Eye (tissue), 1 donor: ENCODE measurements around the gene EFCAB6.

Source experiments
- DNase-seq: peaks from one replicate; pipeline ENCODE4 v3.0.0-alpha.2; 2015

Gene EFCAB6

DNA sequence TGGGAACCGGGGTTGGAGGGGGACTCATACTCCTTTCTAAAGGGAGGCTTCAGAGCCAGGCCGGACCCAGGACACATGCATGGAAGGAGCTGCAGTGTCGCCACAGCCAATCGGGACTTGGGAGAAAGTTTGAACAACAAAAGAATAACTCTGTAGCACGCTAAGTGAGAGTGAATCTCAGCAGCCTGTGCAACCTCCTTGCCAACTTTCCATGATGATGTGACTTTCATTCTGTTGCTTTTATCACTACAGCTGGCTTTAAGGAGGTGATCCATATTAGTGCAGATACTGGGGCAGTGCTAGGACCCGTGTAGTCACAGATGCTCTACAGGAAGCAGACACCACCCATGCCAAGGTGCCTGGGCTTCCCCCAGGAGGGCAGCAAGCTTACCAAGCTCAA lies 243.0 kb downstream of the EFCAB6 start:
- DNase-seq: no peak

DNA sequence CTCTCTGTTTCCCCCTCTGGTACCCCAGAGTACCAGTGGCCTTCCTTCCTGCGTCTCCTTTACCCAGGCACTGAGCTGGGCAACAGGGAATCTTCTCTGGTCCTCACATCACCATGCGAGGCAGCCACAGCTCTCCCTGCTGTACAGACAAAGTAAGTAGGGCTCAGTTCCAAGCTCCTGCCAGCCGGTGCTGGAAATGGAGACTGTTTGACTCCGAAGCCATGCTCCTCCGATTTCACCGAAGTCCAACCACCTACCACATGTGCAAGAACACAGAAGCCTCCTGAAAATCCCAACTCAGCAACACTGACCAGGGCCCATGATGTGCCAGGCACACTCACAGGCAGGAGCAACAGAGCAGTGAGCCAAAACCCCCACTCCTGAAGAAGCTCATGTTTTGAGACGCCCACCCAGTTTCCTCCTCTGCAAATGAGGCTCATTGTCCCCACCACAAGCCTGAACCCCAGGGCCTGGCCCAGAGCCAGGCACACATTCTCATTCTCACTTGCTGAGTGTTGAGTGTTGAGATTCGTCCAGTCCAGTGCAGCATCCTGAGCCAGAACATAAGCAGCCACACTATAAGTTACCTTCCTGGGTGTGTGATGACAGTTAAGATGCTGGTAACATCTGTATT lies 244.3 kb downstream of the EFCAB6 start:
- DNase-seq: no peak

DNA sequence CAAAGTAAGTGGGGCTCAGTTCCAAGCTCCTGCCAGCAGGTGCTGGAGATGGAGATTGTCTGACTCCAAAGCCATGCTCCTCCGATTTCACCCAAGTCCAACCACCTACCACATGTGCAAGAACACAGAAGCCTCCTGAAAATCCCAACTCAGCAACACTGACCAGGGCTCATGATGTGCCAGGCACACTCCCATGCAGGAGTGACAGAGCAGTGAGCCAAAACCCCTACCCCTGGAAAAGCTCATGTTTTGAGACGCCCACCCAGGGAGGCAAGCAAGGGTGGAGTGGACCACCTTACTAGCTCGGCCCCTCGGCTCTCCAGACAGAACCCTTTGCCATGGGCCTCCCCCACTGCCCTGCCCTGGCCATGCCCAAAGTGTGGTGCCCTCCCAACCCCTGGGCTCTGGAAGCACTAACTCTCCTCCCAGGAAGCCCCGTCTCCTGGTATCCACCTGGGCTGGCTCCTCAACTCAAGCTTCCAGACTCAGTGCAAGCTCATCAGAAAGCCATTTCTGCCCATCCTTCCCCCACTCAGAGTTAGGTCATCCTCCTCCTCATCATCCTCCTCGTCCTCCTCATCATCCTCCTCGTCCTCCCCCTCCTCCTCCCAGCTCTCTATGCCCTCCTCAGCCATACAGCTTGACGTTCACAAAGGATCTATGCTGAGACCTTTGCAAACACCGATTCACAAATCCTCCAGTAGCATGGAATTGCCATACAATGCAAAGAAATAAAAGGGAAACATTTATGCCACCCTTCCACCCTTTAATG lies 245.4 kb downstream of the EFCAB6 start:
- DNase-seq: no peak

DNA sequence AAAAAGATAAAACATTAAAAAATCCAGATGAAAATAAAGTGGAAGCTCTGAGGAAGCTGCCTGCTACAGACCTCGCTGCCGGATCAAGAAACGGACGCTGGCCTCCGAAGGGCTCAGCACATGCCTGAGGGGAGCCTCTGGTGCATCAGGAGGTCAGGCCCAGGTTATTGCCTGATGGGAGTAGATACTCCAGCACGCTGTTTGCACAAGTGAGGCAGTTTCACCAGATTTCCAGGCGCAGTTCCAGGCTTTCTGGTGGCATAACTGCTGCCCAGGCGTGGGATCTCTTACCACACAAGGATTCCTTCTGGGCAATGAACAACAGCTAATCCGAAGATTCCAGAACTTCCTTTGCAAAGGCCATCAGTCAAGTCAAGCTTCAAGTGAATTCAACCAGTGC lies 246.1 kb downstream of the EFCAB6 start:
- no peak for DNase-seq

DNA sequence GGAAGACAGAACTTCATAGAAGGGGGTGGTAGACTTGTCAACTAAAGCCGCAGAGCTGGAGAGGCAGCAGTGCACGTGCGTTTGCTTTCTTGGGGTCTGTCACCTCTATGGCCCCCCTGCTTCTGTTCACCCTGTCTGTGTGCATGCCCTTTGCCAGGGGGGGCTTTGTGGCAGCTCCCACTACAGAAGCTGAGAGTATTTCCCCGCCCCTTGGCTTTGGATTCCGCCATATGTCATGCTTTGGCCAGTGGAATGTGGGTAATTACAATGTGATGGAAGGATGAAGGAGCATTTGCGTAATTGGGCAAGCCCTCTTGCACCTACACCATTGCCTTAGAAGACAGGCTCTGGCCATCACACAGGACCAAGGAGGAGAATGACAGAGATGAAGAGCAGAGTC lies 247.2 kb downstream of the EFCAB6 start:
- no peak for DNase-seq

DNA sequence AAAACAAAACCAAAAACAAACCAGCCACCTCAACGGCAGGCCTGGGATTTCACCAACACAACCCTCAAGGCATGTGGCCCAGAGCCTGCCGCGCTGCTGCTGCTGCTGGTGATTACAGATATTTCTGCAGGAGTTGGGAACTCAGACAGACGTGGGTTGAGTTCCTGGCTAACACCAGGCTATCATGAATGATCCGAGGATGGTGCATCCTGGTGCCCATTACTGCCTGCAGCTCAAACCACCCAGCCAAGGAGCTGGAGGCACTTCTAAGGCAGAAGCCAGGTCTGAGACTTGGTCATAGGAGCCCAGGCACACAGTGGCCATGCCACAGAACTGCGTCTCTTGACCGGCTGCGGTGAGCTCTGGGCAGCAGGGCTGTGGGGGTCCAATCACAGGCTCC lies 248.5 kb downstream of the EFCAB6 start:
- no peak for DNase-seq

DNA sequence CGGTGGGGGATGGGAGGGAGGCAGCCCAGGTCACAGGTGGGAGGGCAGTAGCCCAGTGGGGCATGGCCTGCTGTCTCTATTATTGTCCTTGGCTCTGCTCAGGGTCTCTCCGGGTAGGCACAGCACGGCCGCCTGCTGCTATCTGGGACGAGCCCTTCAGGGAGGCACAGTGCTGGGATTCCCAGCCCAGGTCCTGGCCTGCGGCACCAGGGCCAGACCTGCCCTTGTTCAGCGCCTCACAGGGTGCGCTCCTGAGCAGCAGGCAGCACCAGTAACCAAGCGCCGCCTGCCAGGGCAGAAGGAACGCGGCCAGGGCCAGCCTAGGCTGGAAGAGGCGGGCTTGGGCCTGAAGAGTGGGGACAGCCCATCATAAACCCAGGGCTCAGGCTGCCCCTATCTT lies 249.3 kb downstream of the EFCAB6 start:
- no peak for DNase-seq

DNA sequence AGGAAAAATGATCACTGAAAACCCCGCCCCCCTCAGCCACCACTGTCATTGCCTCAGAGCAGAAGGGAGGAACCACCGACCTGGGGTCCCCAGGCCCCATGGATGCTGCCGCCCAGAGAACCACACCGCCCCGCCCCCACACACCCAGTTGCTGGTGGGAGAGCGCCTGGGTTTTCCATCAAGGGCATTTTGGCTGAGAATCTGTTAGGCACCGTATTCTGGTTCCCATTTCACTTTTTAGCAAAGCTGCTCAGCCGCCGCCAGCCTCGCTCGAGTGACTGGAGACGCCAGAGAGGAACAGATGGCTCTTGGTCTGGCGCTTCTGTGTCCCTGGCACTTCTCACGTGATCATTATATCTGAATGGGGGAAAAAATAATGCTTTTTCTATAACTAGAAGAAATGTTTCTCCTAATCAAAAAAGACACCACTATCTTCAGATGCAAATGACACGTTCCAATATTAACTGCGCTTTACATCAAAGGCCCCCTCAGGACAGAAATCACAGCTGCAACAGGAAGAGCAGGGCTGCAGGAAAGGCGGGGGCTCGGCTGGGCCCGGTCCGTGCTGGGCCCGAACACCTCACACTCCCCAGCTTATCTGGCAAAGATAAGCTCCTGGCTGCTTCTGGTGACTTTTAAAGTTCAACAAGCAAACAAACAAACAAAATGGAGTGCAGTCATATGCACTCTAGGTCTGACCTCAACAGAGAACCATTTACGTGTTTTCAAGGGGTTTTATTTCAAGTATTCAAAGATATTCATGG lies 250.5 kb downstream of the EFCAB6 start:
- peak; percentile 19 for DNase-seq

DNA sequence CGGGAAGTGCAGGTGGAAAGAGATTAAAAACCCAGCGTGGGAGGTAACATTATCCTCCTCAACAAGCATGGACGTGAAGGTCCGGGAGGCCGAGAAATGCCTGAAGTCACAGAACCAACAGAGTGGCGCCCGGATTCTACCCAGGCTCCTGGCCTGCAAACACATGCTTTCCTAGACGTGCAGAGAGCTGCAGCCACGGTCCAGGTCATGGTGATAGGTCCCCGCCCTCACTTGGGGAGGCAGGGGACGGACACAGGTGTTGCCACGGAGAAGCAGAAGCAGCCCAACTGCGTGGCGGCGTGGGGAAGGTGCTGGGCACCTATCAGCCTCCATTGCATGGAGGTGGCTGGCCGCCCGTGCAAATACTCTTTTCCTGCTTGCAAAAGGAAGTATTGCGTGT lies 251.5 kb downstream of the EFCAB6 start:
- no peak for DNase-seq

DNA sequence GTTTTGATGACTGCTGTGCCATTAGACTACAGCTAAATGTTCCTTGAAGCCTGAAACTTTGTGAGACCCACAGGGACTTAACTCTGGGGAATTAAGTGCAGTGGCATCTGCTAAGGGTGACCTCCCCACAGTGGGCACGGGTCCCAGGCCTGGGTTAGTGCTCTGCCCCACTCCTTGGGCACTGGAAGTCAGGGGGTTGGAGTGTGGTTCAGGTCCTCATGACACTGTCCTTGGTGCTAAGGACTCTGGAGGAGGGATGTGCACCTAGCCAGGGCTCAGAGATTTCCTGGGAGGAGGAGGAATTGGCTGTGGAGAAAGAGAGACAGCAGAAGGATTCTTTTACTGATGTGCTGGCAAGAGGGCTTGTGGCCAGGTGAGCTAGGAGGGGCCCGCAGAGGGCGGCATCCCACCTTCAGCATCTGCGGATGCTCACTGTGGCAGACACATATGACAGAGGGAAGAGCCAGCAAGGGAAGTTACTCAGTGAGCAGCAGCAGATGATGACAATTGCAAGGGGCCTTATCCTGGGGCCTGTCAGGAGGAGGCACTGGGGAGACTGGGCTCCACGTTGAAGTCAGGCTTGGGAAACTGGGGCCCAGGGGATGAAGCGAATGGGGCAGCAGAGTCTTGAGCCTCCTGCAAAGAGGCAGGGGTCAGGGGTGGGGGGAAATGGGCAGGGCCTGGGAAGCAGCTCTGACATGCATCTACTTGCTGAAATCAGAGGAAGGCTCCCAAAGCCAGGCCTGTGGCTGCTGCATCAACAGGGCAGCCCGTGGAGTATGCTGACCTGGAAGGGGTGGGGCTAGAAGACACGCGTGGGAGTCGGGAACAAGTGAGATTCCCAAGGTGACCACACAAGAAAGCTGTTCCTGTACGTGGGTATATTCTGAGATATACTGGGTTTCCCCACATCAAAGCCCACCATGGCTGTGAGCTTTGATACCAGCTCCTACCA lies 256.3 kb downstream of the EFCAB6 start:
- DNase-seq: no peak

DNA sequence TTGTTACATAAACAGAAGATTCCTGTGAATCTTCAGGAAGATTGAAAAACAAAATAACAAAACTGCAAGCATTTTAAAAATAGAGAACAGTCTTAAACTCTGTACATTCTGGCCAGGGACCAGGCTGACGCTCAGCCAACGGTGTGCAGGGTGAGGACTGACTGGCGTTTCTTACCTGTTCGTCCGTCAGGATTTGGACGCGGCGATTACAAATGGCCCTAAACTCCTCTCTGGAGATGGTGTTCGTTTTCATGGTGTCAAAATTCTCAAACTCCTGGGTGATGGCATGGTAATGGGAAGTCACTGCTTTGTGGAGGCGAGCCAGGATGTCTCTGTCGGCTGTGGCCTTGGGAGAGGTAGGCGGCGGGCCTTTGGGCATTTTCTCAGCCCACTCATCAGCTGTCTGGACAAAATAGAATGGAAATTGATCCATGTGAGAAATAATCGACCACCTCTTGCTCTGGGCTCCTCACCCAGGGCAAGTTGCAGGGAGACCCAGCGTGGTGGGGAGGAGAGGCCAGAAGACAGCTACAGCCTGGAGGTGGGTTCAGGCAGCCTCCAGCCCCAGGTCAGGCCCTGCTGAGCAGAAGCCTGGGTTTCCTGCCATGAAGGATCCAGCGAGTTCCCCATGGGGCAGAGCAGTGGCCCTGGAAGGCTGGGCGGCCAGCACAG lies 257.3 kb downstream of the EFCAB6 start:
- DNase-seq: no peak

DNA sequence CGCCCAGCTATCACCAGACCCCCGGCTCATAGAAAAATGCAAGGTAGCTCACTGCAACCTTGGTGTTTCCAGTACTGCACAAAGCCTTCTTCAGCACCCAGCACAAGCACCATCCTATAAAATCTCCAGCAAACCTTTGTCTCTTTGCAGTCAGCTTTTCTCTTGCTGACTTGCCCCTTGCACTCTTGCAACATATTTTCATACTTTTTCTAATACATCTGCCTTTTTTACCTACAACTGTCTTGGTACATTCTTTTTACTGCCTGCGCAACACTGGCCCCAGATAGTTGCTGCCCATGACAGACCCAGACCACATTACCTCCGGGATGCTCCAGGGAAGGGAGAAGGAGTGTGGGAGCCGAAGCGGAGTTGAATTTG lies 257.9 kb downstream of the EFCAB6 start:
- no peak for DNase-seq

DNA sequence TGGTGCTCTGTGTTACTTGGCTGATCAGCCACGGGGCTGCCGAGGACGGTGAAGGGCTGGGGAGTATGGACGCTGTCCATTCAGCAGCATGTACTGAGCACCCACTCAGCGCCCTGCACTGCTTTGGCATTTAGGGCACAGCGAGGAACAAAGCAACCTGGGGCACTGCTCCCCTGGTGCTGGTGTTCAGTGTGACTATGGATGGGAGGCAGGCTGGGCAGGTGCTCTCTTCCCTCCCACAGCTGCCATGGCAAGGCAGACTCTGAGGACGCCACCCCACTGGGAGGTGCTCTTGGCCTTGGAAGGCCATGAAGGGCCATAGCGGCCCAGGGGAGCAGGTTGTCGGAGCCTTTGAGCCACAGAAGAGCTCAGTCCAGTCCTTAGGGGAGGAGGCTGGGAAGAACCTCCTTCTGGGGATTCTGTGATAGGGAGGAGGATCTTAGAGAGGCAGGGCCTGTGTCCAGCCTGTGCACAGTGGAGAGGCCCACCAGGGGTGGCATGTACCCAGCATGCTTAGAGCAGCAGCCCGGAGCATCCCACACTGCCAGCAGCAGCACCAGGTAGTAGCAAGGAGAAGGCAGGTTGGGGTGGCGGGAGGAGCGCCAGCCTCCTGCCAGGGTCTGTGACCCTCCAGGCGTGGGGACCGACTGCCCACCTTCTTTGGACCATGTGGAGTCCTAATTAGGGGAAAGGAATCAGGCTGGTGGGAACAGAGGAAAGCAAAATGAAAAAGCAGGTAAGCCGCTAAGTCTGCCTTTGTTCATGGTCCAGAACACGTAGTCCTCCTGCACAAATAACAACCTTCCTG lies 258.4 kb downstream of the EFCAB6 start:
- DNase-seq: no peak

DNA sequence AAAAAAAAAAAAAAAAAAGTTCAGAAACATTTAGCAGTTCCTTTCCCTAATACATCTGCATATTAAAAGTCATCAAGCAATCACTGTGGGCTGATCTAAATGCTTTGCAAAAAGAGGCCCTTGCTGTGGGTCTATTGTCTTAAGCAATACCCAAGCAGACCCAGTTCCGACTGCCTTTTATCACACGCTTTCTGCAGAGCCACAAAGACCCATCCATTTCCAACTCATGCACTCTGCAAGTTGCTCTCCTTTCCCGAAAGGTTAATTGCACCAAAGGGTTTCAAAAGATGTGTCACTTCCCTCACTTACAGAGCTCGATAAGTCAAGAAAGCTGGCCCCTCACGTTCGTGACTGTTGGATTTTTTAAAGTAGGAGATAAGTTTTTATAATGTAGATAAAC lies 261.4 kb downstream of the EFCAB6 start:
- DNase-seq: no peak

DNA sequence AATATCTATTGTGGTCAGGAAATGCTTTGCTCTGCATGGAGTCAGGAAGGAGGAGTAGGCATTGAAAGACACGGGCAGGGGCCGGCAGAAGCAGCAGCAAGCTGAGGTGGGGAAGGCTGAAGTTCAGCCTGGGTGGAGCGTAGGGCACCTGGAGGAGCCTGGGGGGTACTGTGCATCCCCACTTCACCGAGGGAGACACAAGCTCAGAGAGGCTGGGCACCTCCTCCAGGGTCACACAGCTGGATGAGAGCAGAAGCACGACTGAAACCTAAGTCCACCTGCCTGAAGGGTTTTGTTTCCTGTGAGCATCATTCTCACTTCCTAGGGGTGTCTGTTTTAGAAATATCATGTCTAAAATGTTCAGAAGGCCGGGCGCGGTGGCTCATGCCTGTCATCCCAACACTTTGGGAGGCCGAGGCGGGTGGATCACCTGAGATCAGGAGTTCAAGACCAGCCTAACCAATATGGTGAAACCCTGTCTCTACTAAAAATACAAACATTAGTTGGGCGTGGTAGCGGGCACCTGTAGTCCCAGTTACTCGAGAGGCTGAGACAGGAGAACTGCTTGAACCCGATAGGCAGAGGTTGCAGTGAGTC lies 262.0 kb downstream of the EFCAB6 start:
- DNase-seq: no peak

DNA sequence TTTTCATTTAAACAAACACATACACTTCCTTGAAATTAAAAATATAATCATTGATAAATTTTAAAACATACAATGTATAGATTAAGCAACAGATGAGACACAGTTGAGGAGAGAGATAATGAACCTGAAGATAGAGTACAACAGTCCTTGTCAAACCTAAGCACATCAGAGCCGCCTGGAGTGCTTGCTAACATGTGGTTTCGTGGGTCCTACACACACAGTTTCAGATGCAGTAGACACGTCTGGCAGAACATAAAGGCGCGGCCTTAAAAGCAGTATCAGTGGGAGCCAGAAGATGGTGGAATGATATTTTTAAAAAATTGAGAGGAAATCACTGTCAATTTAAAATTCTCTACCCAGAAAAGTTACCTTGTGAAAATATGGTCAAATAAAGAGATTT lies 265.9 kb downstream of the EFCAB6 start:
- no peak for DNase-seq

DNA sequence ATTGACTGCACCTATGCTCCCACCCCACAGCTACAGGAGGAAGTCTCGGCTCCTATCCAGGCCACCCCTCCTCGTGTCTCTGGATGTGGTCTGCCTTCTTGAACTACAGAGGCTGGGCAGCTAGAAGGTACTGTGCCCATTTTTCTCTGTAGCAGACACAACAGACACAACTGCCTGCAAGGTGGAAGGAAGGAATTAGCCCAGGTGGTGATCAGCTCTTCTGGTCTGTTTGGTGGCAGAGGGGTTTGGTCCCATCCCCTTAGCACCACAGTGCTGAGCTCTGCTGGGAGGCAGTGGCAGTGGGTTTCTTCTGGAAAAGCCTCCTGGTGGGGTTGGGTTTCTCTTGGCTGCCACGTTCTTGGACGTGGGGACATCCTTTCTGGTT lies 267.8 kb downstream of the EFCAB6 start:
- DNase-seq: no peak

DNA sequence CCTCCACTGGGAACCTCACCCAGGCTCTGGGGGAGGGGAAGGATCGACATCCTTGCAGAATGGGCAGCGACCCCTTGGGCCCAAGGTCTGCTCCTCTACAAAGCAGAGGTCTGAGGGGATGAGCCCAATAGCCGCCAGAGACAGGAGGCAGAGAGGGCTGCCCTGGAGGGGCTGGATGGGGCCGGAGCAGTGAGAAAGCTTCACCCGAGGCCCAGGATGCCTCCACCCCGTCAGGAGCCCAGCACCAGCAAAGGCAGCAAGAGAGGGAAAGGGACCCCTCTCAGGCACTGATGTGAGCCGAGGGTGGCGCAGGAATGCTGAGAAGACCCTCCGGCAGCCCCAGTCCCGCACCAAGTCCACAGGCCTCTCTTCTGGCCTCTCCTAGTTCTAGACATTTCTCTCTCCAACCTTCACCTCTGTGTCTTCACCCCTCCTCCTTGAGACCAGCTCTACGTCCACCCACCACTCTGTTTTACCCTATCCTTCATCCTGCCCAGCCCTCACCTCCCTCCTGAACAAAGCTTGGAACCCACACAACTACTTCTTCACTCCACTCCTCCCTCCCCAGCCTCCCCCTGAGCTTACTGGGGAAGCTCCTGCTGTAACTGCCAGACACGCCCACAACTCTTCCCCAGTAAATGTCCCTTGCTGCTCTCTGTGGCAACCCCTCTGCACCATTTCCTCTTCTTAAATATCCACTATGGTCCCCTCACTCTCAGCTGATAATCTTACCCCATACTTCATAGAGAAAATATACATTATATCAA lies 268.4 kb downstream of the EFCAB6 start:
- DNase-seq: no peak

DNA sequence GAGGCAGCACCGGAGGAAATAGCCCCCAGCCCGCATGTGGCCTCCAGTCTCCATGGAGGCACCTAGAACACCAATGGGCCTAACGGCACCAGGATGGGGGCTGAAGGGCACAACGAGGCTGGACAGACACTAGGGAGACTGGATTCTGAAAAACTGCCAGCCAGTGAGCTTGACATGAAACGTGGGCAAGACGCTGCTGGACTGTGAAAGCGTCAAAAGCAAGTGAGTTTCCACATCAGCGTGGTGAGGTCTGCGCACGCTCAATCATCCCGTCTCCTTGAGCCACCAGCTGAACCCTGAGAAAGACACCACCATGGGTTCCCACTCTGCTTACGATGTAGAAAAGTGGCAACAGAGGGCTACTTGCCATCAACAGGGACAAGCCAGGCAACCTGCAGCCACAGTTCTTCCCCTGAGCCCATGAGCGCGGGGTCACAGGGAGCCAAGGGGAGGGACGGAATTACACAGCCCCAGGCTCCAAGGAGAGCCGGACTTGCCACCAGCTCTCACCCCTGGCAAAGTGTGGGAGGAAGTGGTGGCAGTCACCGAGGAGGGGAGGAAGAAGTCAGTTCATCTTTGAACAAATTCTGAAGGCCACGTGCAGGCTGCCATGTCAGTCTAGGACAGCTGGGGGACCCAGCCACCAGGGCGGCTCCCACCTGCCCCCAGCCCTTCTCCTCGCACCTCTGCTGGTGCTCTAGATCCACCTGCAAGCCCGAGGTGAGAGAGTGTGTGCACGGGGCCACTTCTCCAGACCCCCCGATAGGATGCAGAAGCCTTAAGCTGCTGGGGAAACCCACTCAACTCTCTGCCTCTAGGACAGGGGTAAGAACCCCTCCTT lies 269.2 kb downstream of the EFCAB6 start:
- no peak for DNase-seq
